GM21526 (cell line): Measurements from ENCODE around the gene SLC27A1.
"Not testable (repeated sequence)": the region's sequence is repeated elsewhere in the genome, so short reads cannot be mapped to it uniquely, and the experiment has no call there.

Experiments
- ATAC-seq: cut with Tn5 transposase; IDR thresholded peaks from one replicate; pipeline ENCODE4 v1.9.1; 2021; ENCODE audit warnings: moderate library complexity; ENCODE audit not compliant: unreplicated experiment, low FRiP score

Gene SLC27A1

DNA sequence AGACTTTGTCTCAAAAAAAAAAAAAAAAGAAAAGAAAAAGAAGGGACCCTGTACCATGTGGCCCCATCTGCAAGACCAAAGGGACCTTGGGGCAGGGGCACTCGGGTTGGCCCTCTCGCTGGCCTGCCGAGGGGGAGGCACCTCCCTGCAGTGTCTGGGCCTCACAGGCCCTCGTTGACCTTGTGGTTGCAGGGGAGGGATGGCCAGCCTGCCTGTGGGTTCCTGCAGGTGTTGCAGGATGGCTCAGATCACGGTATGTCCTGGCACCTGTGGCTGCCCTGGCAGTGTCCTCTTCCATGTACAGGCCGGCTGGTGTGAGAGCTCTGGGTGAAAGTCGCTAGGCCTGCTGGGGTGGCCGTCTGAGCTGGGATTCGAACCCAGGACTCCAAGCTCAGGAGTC lies 36.4 kb downstream of the SLC27A1 start:
- ATAC-seq, result no peak

GRCh38 chr19:17508558-17508933 lies 38.2 kb downstream of the SLC27A1 start:
- not testable (repeated sequence) for ATAC-seq

DNA sequence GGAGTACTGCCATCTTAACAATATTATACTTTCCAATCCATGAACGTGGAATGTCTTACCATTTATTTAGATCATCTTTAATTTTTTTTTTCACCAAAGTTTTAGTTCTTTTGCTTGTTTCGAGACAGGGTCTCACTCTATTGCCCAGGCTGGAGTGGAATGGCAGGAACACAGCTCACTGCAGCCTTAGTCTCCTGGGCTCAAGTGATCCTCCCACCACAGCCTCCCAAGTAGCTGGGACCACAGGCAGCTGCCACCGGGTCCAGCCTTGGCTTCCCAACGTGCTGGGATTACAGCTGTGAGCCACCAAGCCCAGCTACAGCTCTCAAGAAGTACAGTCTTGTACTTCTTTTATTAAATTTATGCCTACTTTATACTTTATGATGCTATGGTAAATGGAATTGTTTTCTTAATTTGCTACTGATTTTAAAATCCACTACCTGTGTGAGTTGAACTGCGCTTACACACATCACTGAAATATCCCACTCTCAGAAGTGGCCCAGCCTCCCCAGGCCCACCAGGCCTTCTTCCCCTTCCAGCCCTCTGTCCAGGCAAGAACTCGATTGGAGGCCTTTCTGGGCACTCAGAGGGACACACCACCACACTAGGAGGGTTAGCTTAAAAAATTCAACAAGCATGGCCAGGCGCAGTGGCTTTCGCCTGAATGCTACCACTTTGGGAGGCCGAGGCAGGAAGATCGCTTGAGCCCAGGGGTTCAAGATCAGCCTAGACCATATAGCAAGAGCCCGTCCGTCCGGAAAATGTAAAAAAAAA lies 40.1 kb downstream of the SLC27A1 start:
- no peak for ATAC-seq

DNA sequence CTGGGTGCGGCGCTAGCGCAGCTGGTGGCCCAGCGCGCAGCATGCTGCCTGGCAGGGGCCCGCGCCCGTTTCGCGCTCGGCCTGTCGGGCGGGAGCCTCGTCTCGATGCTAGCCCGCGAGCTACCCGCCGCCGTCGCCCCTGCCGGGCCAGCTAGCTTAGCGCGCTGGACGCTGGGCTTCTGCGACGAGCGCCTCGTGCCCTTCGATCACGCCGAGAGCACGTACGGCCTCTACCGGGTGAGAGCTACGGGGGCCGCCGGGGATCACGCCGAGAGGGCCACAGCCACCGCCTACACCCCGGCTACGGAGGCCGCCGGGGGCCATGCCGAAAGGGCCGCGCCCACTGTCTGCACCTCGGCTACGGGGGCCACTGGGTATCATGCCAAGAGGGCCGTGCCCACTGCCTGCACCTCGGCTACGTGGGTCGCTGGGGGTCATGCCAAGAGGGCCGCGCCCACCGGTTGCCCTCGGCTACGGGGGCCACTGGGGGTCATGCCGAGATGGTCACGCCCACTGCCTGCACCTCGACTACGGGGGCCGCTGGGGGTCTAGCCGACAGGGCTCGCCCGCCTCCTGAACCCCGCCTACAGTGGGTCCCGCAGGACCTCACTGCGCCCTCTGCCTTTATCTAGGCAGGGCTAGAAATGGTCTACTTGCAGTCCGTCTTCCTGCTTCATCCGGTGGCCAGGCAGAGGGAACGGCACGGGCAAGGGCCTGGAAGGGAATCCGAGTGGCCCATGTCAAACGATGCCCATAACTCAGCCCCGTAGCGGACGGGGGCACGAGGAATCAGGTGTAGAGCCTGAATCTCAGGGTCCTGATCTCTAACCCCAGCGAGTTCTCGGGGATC lies 41.6 kb downstream of the SLC27A1 start:
- ATAC-seq, result peak; percentile 64

DNA sequence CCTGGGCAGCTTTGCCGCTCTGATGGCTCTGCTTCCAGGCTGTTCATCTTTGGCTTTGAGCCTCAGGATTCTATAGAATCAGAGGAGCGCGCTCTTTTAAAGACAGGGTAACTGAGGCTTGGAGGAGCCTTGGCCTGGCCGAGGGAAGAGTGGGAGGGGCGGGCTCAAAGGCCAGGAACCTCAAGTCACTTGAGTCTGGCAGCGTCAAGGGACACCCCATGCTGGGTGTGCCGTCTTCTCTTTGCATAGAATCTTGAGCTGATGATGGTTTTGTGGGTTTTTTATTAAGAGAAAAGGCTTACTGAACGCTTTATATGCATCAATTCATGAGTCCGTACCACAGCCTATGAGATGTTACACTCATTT lies 42.2 kb downstream of the SLC27A1 start:
- no peak for ATAC-seq

GRCh38 chr19:17515408-17516149 lies 45.3 kb downstream of the SLC27A1 start:
- ATAC-seq, result no peak

- ATAC-seq, result no peak
These were observed 47.6 kb downstream of the SLC27A1 start for GRCh38 chr19:17517898-17518297.

DNA sequence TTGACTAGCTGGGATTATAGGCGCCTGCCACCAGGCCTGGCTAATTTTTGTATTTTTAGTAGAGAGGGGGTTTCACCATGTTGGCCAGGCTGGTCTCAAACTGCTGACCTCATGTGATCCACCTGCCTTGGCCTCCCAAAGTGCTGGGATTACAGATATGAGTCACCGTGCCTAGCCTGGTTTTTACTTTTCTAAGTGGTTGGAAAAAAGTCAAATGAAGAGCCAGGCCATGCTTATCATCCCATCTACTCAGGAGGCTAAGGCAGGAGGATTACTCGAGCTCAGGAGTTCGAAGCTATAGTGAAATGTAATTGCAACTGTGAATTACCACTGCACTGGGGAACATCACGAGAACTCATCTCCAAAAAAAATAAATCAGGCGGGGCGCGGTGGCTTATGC lies 48.3 kb downstream of the SLC27A1 start:
- not testable (repeated sequence) for ATAC-seq

DNA sequence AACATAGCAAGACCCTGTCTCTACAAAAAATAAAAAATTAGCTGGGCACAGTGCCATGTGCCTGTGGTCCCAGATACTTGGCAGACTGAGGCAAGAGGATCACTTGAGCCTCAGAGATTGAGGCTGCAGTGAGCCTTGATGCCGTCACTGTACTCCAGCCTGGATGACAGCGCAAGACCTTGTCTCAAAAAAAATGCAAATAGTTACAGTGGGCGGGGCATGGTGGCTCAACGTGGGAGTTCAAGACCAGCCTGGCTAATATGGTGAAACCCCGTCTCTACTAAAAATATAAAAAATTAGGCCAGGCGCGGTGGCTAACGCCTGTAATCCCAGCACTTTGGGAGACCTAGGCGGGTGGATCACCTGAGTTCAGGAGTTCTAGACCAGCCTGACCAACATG lies 49.6 kb downstream of the SLC27A1 start:
- no peak for ATAC-seq

GRCh38 chr19:17520865-17521264 lies 50.5 kb downstream of the SLC27A1 start:
- ATAC-seq, result no peak

DNA sequence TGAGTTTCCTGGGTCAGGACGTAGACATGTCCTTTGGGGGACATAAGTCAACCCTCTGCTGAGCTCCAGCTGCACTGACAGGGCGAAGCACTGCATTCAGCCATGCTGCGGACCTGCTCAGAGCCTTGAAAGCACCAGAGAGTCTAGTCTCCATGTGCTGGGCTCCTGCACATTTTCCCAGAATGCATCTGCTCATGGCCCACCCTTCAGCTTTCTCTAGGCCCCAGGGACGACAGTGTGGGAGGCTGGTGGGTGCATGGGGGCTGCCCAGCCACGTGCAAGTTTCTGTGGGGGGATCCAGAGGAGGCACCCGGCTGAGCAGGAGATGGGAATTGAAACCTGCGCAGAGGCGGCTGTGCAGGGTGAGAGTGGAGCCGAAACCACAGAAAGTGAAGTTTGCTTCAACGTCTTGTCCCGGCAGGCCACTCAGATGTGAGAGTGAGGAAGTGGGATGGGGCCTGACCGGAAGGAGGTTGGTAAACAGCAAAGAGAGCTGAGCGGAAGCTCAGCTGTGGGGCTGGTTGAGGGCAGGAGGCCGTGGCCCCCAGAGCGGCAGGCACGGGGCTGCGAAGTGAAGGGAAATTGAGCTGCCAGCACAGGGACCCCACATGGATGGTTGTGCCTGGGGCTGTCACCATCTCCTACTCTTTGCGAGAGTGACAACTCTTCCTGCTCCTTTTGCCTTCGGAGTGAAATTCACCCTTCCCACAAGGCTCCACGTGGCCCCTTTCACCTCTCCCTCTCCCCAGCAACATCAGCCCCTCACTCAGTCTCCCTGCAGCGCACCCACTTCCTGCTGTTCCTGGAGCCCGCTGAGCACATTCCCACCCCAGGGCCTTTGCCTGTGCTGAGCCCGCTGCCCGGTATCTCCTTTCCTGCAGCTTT lies 52.9 kb downstream of the SLC27A1 start:
- ATAC-seq, result peak; percentile 61

GRCh38 chr19:17524651-17525050 lies 54.3 kb downstream of the SLC27A1 start:
- no peak for ATAC-seq

DNA sequence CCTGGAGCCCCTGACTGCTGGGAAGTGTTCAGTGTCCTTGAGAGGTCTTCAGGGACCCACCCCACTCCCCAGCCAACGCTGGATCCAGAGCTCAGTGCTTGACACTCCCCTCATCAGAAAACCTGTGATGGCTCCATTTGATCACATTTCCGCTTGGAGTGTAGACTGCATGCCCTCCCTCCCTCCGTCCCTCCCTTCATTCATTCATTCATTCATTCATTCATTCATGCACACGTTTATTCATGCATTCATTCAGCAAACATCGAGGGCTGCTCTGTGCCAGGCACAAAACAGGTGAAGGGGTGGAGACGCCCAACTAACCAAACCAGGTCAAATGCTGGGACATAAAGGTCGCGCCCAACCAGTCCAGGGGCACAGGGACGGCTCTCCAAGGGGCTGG lies 54.8 kb downstream of the SLC27A1 start:
- no peak for ATAC-seq

DNA sequence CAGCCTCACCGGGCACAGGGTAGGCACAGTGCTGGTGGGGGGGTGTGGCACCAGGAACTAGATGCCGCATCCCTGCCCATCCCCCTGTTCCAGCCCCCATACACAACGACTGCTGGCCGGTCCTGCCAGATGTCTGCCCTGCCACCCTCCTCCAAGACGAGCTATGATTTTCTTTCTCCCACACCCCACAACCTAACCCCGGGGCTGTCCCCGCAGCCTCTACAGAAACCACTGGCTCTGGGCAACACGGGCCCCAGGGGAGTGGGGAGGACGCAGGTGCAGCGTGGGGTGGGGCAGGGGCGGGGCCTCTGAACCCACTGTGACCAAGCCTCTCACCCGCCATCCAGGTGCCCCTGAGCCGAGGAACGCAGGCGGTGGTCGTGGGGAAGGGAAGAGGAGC lies 56.6 kb downstream of the SLC27A1 start:
- ATAC-seq, result no peak

DNA sequence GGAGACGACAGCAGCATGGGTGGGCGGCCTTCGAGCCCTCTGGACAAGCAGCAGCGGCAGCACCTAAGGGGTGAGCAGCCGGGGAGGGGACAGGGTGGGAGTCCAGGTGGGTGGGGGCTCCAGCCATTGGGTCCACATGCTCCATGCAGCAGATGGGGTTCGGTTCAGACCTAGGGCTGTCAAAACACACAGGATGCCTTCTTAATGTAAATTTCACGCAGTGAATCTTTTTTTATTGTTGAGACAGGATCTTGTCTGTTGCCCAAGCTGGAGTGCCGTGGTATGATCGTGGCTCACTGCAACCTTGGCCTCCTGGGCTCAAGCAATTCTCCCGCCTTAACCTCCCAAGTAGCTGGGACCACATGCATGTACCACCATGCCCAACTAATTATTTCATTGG lies 57.0 kb downstream of the SLC27A1 start:
- ATAC-seq, result no peak

GRCh38 chr19:17528610-17529009 lies 58.3 kb downstream of the SLC27A1 start:
- ATAC-seq, result no peak

- no peak for ATAC-seq
These were observed 59.2 kb downstream of the SLC27A1 start for GRCh38 chr19:17529239-17530158.

GRCh38 chr19:17530586-17530985 lies 60.3 kb downstream of the SLC27A1 start:
- no peak for ATAC-seq

- no peak for ATAC-seq
These were observed 61.8 kb downstream of the SLC27A1 start for GRCh38 chr19:17532116-17532515.
